AG04450 (cell line): ENCODE data around the gene SYNE2. TPM values are rescaled to one million over a fixed set of nuclear protein-coding genes. Genes with fewer than 3 reads are reported as not detected.

Experiments used
- CTCF ChIA-PET: fragments of 300-600, 350-600 bp; formaldehyde crosslinking; extraction: SDS; loops from one replicate; lab custom pipeline; 2022; ENCODE audit warnings: antibody characterized with exemption, inconsistent platforms; lab: Charles Lee
- POLR2A ChIA-PET: fragments of 350-600 bp; formaldehyde crosslinking; extraction: SDS; loops from one replicate; lab custom pipeline; 2021; ENCODE audit warnings: antibody characterized with exemption, inconsistent platforms; lab: Yijun Ruan, JAX
- DNase-seq: peaks from one replicate; pipeline ENCODE4 v3.0.0-alpha.2; 2011; ENCODE audit warnings: low read depth, low spot score
- H3K27ac ChIP-seq: one replicate; pipeline ENCODE4 v1.5.1; 2012; ENCODE audit warnings: low read depth, low read length, control low read depth
- H3K27me3 ChIP-seq: one replicate; pipeline ENCODE4 v1.6.0; 2012; ENCODE audit warnings: low read length; ENCODE audit not compliant: control insufficient read depth, insufficient read depth
- H3K4me3 ChIP-seq: 2 replicates; pipeline ENCODE4 v1.5.1; 2011; ENCODE audit warnings: mild to moderate bottlenecking, low read depth, low read length, control low read depth
- H3K9me3 ChIP-seq: 2 replicates; pipeline ENCODE4 v1.5.1; 2012; ENCODE audit warnings: low read length; ENCODE audit not compliant: control insufficient read depth, insufficient read depth
- CTCF ChIP-seq: IDR thresholded peaks from 2 replicates; pipeline ENCODE4 v1.5.1; 2011; ENCODE audit warnings: low read depth, low read length, control low read depth, inconsistent platforms
- polyA plus RNA-seq: library from polyadenylated mRNA; depleted of rRNA; stranded (reverse); fragments of >200 nt; gene quantifications from 2 replicates; pipeline ENCODE4 v1.2.3, GENCODE V29; 2011

The SYNE2 gene
- polyA plus RNA-seq, 1 experiment = 6.1 TPM

GRCh38 chr14:63960926-63961567, 108.2 kb downstream of the SYNE2 start:
- H3K27ac ChIP-seq = no peak overlapping the region
- ChIA-PET POLR2A (no interaction called here), CTCF (no interaction called here)
- H3K9me3 ChIP-seq = no peaks in the 10 kb centered on the region
- no peak overlapping the region for H3K4me3 ChIP-seq
- DNase-seq = peak; percentile 10
- H3K27me3 ChIP-seq = no peaks in the 10 kb centered on the region
- no peak for TF ChIP-seq CTCF

GRCh38 chr14:63962906-63963305, 110.1 kb downstream of the SYNE2 start:
- H3K4me3 ChIP-seq = no peak overlapping the region
- no peak for TF ChIP-seq CTCF
- H3K9me3 ChIP-seq = no peaks in the 10 kb centered on the region
- CTCF ChIA-PET = interaction anchor here (1.9 kb wide), 1 partner anchor 9 kb away, joined by 4 read pairs; no protein-coding TSS in a partner anchor
- H3K27me3 ChIP-seq = no peaks in the 10 kb centered on the region
- POLR2A ChIA-PET = no interaction called here
- no peak overlapping the region for H3K27ac ChIP-seq
- DNase-seq = peak; percentile 26

- no peak for TF ChIP-seq CTCF
- CTCF ChIA-PET = interaction anchor here (1.9 kb wide), 1 partner anchor 9 kb away, joined by 4 read pairs; no protein-coding TSS in a partner anchor
- Histone ChIP-seq H3K4me3 (no peak overlapping the region), H3K9me3 (no peaks in the 10 kb centered on the region), H3K27me3 (no peaks in the 10 kb centered on the region), H3K27ac (no peak overlapping the region)
- DNase-seq = no peak
- POLR2A ChIA-PET = no interaction called here
Measured at GRCh38 chr14:63963439-63963838, 110.6 kb downstream of the SYNE2 start.

GRCh38 chr14:63964113-63964512, 111.3 kb downstream of the SYNE2 start:
- no peak for TF ChIP-seq CTCF
- H3K4me3 ChIP-seq = no peak overlapping the region
- DNase-seq = no peak
- POLR2A ChIA-PET = no interaction called here
- no peaks in the 10 kb centered on the region for H3K9me3 ChIP-seq
- no peak overlapping the region for H3K27ac ChIP-seq
- CTCF ChIA-PET = interaction anchor here (1.9 kb wide), 1 partner anchor 8 kb away, joined by 4 read pairs; no protein-coding TSS in a partner anchor
- no peaks in the 10 kb centered on the region for H3K27me3 ChIP-seq

GRCh38 chr14:63966407-63966806, 113.6 kb downstream of the SYNE2 start:
- Histone ChIP-seq H3K27ac (no peak overlapping the region), H3K9me3 (no peaks in the 10 kb centered on the region), H3K4me3 (no peak overlapping the region), H3K27me3 (no peaks in the 10 kb centered on the region)
- ChIA-PET CTCF (interaction anchor here (0.6 kb wide), 1 partner anchor 27 kb away, joined by 3 read pairs; no protein-coding TSS in a partner anchor), POLR2A (no interaction called here)
- no peak for TF ChIP-seq CTCF
- no peak for DNase-seq
